H9 (cell line): ENCODE measurements around the gene CLDN20. TPM values are rescaled to one million over a fixed set of nuclear protein-coding genes. Genes with fewer than 3 reads are reported as not detected.

Experiments
- DNase-seq: peaks from one replicate; pipeline ENCODE4 v3.0.0-alpha.2; 2017
- H2AFZ ChIP-seq: one replicate; pipeline ENCODE4 v1.6.1; 2013; ENCODE audit warnings: mild to moderate bottlenecking, low read length, control low read depth, moderate library complexity
- H2AK5ac ChIP-seq: 2 replicates; pipeline ENCODE4 v1.6.1; 2013; ENCODE audit warnings: low read length, control low read depth, mixed read lengths; ENCODE audit not compliant: insufficient read length
- H2BK120ac ChIP-seq: one replicate; pipeline ENCODE4 v1.6.1; 2013; ENCODE audit warnings: low read depth, mild to moderate bottlenecking, low read length, control low read depth, inconsistent platforms; ENCODE audit not compliant: poor library complexity, severe bottlenecking
- H2BK12ac ChIP-seq: 2 replicates; pipeline ENCODE4 v1.6.1; 2013; ENCODE audit warnings: low read length, control low read depth, mixed read lengths, low read depth; ENCODE audit not compliant: insufficient read length
- H2BK15ac ChIP-seq: 2 replicates; pipeline ENCODE4 v1.6.1; 2013; ENCODE audit warnings: low read depth, low read length, control low read depth
- H2BK20ac ChIP-seq: one replicate; pipeline ENCODE4 v1.6.1; 2013; ENCODE audit warnings: low read depth, mild to moderate bottlenecking, low read length, control low read depth, inconsistent platforms; ENCODE audit not compliant: poor library complexity, severe bottlenecking
- H2BK5ac ChIP-seq: 2 replicates; pipeline ENCODE4 v1.6.1; 2013; ENCODE audit warnings: low read length, control low read depth, mixed read lengths; ENCODE audit not compliant: insufficient read length
- H3K14ac ChIP-seq: 2 replicates; pipeline ENCODE4 v1.6.1; 2013; ENCODE audit warnings: low read length, control low read depth; ENCODE audit not compliant: insufficient read depth
- H3K18ac ChIP-seq: 2 replicates; pipeline ENCODE4 v1.6.1; 2013; ENCODE audit warnings: low read depth, mild to moderate bottlenecking, mixed read lengths, low read length, control low read depth; ENCODE audit not compliant: insufficient read length
- H3K23ac ChIP-seq: 2 replicates; pipeline ENCODE4 v1.6.1; 2013; ENCODE audit warnings: low read length, control low read depth, mixed read lengths, low read depth; ENCODE audit not compliant: insufficient read length
- H3K23me2 ChIP-seq: 2 replicates; pipeline ENCODE4 v1.6.1; 2013; ENCODE audit warnings: low read depth, mild to moderate bottlenecking, mixed read lengths, low read length, control low read depth; ENCODE audit not compliant: insufficient read length, poor library complexity, severe bottlenecking
- H3K27ac ChIP-seq: 2 replicates; pipeline ENCODE4 v1.5.1; 2013; ENCODE audit warnings: low read length, control low read depth, mixed read lengths, low read depth; ENCODE audit not compliant: insufficient read length
- H3K27me3 ChIP-seq: 2 replicates; pipeline ENCODE4 v1.6.1; 2013; ENCODE audit warnings: low read length, control low read depth, inconsistent platforms; ENCODE audit not compliant: insufficient read depth
- H3K4ac ChIP-seq: 2 replicates; pipeline ENCODE4 v1.6.1; 2013; ENCODE audit warnings: low read depth, mild to moderate bottlenecking, control low read depth, inconsistent platforms, low read length, moderate library complexity
- H3K4me1 ChIP-seq: 2 replicates; pipeline ENCODE4 v1.6.1; 2013; ENCODE audit warnings: low read length, control low read depth, inconsistent platforms; ENCODE audit not compliant: insufficient read depth
- H3K4me2 ChIP-seq: 2 replicates; pipeline ENCODE4 v1.6.1; 2013; ENCODE audit warnings: low read length, control low read depth, mixed read lengths; ENCODE audit not compliant: insufficient read length, insufficient read depth
- H3K56ac ChIP-seq: 2 replicates; pipeline ENCODE4 v1.6.1; 2013; ENCODE audit warnings: low read depth, mild to moderate bottlenecking, mixed read lengths, low read length, control low read depth; ENCODE audit not compliant: insufficient read length
- H3K79me1 ChIP-seq: 2 replicates; pipeline ENCODE4 v1.6.1; 2013; ENCODE audit warnings: low read depth, mild to moderate bottlenecking, moderate library complexity, low read length, control low read depth, inconsistent platforms; ENCODE audit not compliant: insufficient read depth, poor library complexity, severe bottlenecking
- H3K79me2 ChIP-seq: 2 replicates; pipeline ENCODE4 v1.6.1; 2013; ENCODE audit warnings: low read length, control low read depth, inconsistent platforms; ENCODE audit not compliant: insufficient read depth
- H3K9ac ChIP-seq: 2 replicates; pipeline ENCODE4 v1.6.1; 2013; ENCODE audit warnings: low read length, control low read depth, mixed read lengths; ENCODE audit not compliant: insufficient read length; ENCODE audit errors: extremely low read depth
- H3K9me3 ChIP-seq: one replicate; pipeline ENCODE4 v1.6.1; 2013; ENCODE audit warnings: low read depth, low read length, inconsistent platforms; ENCODE audit not compliant: control insufficient read depth
- H3T11ph ChIP-seq: one replicate; pipeline ENCODE4 v1.6.1; 2013; ENCODE audit warnings: mild to moderate bottlenecking, low read length, control low read depth, inconsistent platforms
- H4K20me1 ChIP-seq: one replicate; pipeline ENCODE4 v1.6.1; 2013; ENCODE audit not compliant: control insufficient read depth, insufficient read length, insufficient read depth
- H4K5ac ChIP-seq: 2 replicates; pipeline ENCODE4 v1.6.1; 2013; ENCODE audit warnings: low read depth, mild to moderate bottlenecking, mixed read lengths, low read length, control low read depth; ENCODE audit not compliant: insufficient read length
- H4K8ac ChIP-seq: replicated peaks from 2 replicates; pipeline ENCODE4 v1.6.1; 2013; ENCODE audit warnings: low read length, control low read depth, mixed read lengths, low read depth; ENCODE audit not compliant: insufficient read length
- H4K91ac ChIP-seq: 2 replicates; pipeline ENCODE4 v1.6.1; 2013; ENCODE audit warnings: low read depth, mild to moderate bottlenecking, moderate library complexity, mixed read lengths, low read length, control low read depth; ENCODE audit not compliant: insufficient read length
- H3K27ac Mint-ChIP-seq, 3 experiments: 2 replicates in 2 of 3; 3 replicates in 1 of 3; pipeline ENCODE4 v1.8.0; 2020 to 2021; ENCODE audit warnings: mixed read lengths in 3 of 3, mild to moderate bottlenecking in 1 of 3, moderate library complexity in 1 of 3
- H3K27me3 Mint-ChIP-seq: 2 replicates; pipeline ENCODE4 v1.8.0; 2021; ENCODE audit warnings: low read depth, mild to moderate bottlenecking, moderate library complexity, mixed read lengths
- H3K36me3 Mint-ChIP-seq, 3 experiments: 2 replicates in 2 of 3; 3 replicates in 1 of 3; pipeline ENCODE4 v1.8.0; 2020 to 2021; ENCODE audit warnings: low read depth in 3 of 3, mixed read lengths in 3 of 3; ENCODE audit not compliant: insufficient read depth in 1 of 3
- H3K4me1 Mint-ChIP-seq, 2 experiments: 2 replicates each; pipeline ENCODE4 v1.8.0; 2020; ENCODE audit warnings: mixed read lengths in 2 of 2
- H3K4me3 Mint-ChIP-seq, 2 experiments: 2 replicates in 1 of 2; 3 replicates in 1 of 2; pipeline ENCODE4 v1.8.0; 2020 to 2021; ENCODE audit warnings: mild to moderate bottlenecking in 2 of 2, mixed read lengths in 2 of 2, moderate library complexity in 1 of 2
- H3K9me3 Mint-ChIP-seq, 2 experiments: 2 replicates in 1 of 2; 3 replicates in 1 of 2; pipeline ENCODE4 v1.8.0; 2020; ENCODE audit warnings: mild to moderate bottlenecking in 2 of 2, mixed read lengths in 2 of 2, moderate library complexity in 1 of 2
- whole genome bisulfite sequencing: extraction: QIAGEN DNeasy Blood & Tissue Kit; methylation state at CpG from one replicate; pipeline ENCODE4 v1.1.7; 2013; ENCODE audit warnings: missing lambda C conversion rate, low lambda C conversion rate, mixed read lengths; ENCODE audit not compliant: insufficient read length; ENCODE audit errors: extremely low coverage; 5-methylcytosine and 5-hydroxymethylcytosine counted together
- total RNA-seq: library from RNA; stranded (reverse); gene quantifications from 2 replicates; pipeline ENCODE4 v1.2.1, GENCODE V29; 2021
- TF ChIP-seq, protein P1 (sequence below): fragments of 200-600 bp; sonication (generic); conservative IDR thresholded peaks from 3 replicates; pipeline ENCODE4 v1.8.0; 2021; ENCODE audit warnings: antibody characterized with exemption, mild to moderate bottlenecking

The CLDN20 gene
- total RNA-seq, 1 experiment from 2014 or later = not detected

DNA sequence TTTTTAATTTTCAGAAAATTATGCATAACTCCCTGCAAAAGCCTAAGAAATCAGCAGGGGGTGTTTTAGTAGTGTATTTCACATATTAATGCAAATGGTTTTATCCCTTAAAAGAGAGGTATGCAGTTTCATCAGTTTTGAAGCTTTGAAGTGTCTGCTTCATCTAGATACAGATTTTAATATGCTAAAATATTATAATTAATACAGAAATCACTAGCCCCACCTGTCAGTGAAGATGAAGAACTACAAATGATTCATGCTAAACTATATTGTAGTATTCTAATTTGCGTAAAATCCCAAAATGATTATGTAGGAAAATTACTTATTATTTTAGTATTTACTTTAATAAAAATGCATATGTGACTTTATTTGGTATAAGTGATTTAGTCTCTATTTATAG, 53.4 kb downstream of the CLDN20 start:
- Histone ChIP-seq H3K79me1 (no peaks in the 10 kb centered on the region), H3K27me3 (no peaks in the 10 kb centered on the region), H2AFZ (no peak overlapping the region), H2BK5ac (no peak overlapping the region), H2BK20ac (no peak overlapping the region), H2BK12ac (no peak overlapping the region), H3K4me1 (no peaks in the 10 kb centered on the region; the same call in 1 of the 2 replicates), H3K9ac (no peak overlapping the region), H3K4ac (no peak overlapping the region), H3K18ac (no peak overlapping the region), H4K8ac (no peak overlapping the region), H3K23ac (no peak overlapping the region), H3K14ac (no peak overlapping the region), H3K23me2 (peaks cover 2% of the 10 kb centered on the region), H2BK120ac (no peak overlapping the region), H3K4me2 (no peak overlapping the region), H2AK5ac (no peak overlapping the region), H4K20me1 (no peaks in the 10 kb centered on the region), H3T11ph (no peak overlapping the region), H2BK15ac (no peak overlapping the region), H3K27ac (no peak overlapping the region), H4K5ac (no peak overlapping the region), H3K79me2 (no peaks in the 10 kb centered on the region), H4K91ac (no peak overlapping the region), H3K9me3 (no peaks in the 10 kb centered on the region), H3K56ac (no peak overlapping the region)
- DNase-seq = no peak
- H3K4me1 Mint-ChIP-seq = peaks cover 15 to 16% of the 10 kb centered on the region in 2 experiments
- no CpG with 5 or more reads among the region's 1 CpG for WGBS
- TF ChIP-seq, protein P1, sequence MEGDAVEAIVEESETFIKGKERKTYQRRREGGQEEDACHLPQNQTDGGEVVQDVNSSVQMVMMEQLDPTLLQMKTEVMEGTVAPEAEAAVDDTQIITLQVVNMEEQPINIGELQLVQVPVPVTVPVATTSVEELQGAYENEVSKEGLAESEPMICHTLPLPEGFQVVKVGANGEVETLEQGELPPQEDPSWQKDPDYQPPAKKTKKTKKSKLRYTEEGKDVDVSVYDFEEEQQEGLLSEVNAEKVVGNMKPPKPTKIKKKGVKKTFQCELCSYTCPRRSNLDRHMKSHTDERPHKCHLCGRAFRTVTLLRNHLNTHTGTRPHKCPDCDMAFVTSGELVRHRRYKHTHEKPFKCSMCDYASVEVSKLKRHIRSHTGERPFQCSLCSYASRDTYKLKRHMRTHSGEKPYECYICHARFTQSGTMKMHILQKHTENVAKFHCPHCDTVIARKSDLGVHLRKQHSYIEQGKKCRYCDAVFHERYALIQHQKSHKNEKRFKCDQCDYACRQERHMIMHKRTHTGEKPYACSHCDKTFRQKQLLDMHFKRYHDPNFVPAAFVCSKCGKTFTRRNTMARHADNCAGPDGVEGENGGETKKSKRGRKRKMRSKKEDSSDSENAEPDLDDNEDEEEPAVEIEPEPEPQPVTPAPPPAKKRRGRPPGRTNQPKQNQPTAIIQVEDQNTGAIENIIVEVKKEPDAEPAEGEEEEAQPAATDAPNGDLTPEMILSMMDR = peak; percentile 30
- no peak overlapping the region for H3K4me3 Mint-ChIP-seq
- H3K27ac Mint-ChIP-seq = no peak overlapping the region
- H3K36me3 Mint-ChIP-seq = peaks cover 0 to 8% (median 7%) of the 10 kb centered on the region in 3 experiments; a peak in 4 of 7 replicates
- no peaks in the 10 kb centered on the region for H3K27me3 Mint-ChIP-seq
- H3K9me3 Mint-ChIP-seq = no peaks in the 10 kb centered on the region
